ENCODE measurements around the gene WDR7. TPM values are rescaled to one million over a fixed set of nuclear protein-coding genes. Genes with fewer than 3 reads are reported as not detected.

WDR7 gene
- total RNA-seq, 4 donors from 2014 or later, result 16.2 to 39.4 (median 19.9) TPM

- ATAC-seq (ENCODE audit: low FRiP score) (no peak), DNase-seq (ENCODE audit: low spot score) (no peak)
- no peak for TF ChIP-seq CTCF (IDR thresholded peaks at IDR 0.05)
Observed at GRCh38 chr18:56983275-56983992, 332.3 kb downstream of the WDR7 start.

- TF ChIP-seq CTCF (IDR thresholded peaks at IDR 0.05), result no peak
- ATAC-seq (ENCODE audit: low FRiP score) (no peak), DNase-seq (ENCODE audit: low spot score) (no peak)
Observed at GRCh38 chr18:56984731-56985130, 333.6 kb downstream of the WDR7 start.

GRCh38 chr18:56986829-56987228 is 335.7 kb downstream of the WDR7 start:
- DNase-seq (ENCODE audit: low spot score), result no peak
- no peak for TF ChIP-seq CTCF (IDR thresholded peaks at IDR 0.05)
- ATAC-seq (ENCODE audit: low FRiP score), result no peak

- no peak for ATAC-seq (ENCODE audit: low FRiP score)
- TF ChIP-seq CTCF (IDR thresholded peaks at IDR 0.05), result no peak
Observed at GRCh38 chr18:56987236-56987635, 336.1 kb downstream of the WDR7 start.

GRCh38 chr18:56988022-56988421 is 336.9 kb downstream of the WDR7 start:
- DNase-seq (ENCODE audit: low spot score), result no peak
- TF ChIP-seq CTCF (IDR thresholded peaks at IDR 0.05), result no peak
- no peak for ATAC-seq (ENCODE audit: low FRiP score)

More at GRCh38 chr18:56987236-56987635, 336.1 kb downstream of the WDR7 start:
- no peak for DNase-seq (ENCODE audit: low spot score)

GRCh38 chr18:56990678-56991077 is 339.5 kb downstream of the WDR7 start:
- no peak for ATAC-seq (ENCODE audit: low FRiP score)
- no peak for TF ChIP-seq CTCF (IDR thresholded peaks at IDR 0.05)
- no peak for DNase-seq (ENCODE audit: low spot score)

GRCh38 chr18:56992777-56993176 is 341.6 kb downstream of the WDR7 start:
- ATAC-seq (ENCODE audit: low FRiP score) (no peak), DNase-seq (ENCODE audit: low spot score) (no peak)
- TF ChIP-seq CTCF (IDR thresholded peaks at IDR 0.05), result no peak

Data from omental fat pad (tissue), 4 donors.